ENCODE data around the gene CCDC93. TPM values are rescaled to one million over a fixed set of nuclear protein-coding genes. Genes with fewer than 3 reads are reported as not detected.

The CCDC93 gene, protein sequence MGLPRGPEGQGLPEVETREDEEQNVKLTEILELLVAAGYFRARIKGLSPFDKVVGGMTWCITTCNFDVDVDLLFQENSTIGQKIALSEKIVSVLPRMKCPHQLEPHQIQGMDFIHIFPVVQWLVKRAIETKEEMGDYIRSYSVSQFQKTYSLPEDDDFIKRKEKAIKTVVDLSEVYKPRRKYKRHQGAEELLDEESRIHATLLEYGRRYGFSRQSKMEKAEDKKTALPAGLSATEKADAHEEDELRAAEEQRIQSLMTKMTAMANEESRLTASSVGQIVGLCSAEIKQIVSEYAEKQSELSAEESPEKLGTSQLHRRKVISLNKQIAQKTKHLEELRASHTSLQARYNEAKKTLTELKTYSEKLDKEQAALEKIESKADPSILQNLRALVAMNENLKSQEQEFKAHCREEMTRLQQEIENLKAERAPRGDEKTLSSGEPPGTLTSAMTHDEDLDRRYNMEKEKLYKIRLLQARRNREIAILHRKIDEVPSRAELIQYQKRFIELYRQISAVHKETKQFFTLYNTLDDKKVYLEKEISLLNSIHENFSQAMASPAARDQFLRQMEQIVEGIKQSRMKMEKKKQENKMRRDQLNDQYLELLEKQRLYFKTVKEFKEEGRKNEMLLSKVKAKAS
- 63.4 and 67.4 TPM in 2 replicates for total RNA-seq
- long read RNA-seq, full-length matches to known transcripts = 26 of 159 reads
- long read RNA-seq, partial matches to known transcripts = 87 of 159 reads
- long read RNA-seq, other reads (novel, unspliced or antisense) = 46 of 159 reads

GRCh38 chr2:118013724-118014491, at the start of gene CCDC93:
Gene CCDC93, minus strand, starts transcription at chr2:118014070. Its CDS starts 75 bp downstream, at chr2:118013995.
- DNase-seq (ENCODE audit: low spot score, unreplicated experiment) = peak; percentile 80
- peak within 1 kb of the TSS; percentile 88 for H3K4me3 Mint-ChIP-seq (ENCODE audit: low read depth)
- no peaks in the 10 kb centered on the region for H3K36me3 Mint-ChIP-seq (ENCODE audit: insufficient read depth)
- peaks cover 10% of the 10 kb centered on the region for H3K4me1 Mint-ChIP-seq (ENCODE audit: low read depth)
- no peaks in the 10 kb centered on the region for H3K9me3 Mint-ChIP-seq (ENCODE audit: low read depth)
- TF ChIP-seq, protein P1, sequence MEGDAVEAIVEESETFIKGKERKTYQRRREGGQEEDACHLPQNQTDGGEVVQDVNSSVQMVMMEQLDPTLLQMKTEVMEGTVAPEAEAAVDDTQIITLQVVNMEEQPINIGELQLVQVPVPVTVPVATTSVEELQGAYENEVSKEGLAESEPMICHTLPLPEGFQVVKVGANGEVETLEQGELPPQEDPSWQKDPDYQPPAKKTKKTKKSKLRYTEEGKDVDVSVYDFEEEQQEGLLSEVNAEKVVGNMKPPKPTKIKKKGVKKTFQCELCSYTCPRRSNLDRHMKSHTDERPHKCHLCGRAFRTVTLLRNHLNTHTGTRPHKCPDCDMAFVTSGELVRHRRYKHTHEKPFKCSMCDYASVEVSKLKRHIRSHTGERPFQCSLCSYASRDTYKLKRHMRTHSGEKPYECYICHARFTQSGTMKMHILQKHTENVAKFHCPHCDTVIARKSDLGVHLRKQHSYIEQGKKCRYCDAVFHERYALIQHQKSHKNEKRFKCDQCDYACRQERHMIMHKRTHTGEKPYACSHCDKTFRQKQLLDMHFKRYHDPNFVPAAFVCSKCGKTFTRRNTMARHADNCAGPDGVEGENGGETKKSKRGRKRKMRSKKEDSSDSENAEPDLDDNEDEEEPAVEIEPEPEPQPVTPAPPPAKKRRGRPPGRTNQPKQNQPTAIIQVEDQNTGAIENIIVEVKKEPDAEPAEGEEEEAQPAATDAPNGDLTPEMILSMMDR (IDR thresholded peaks at IDR 0.05; ENCODE audit: unreplicated experiment) = no peak
- H3K27me3 Mint-ChIP-seq = peaks cover 37% of the 10 kb centered on the region
- H3K27ac Mint-ChIP-seq = peak within 1 kb of the TSS; percentile 91

GRCh38 chr2:118062669-118063068, 48.8 kb upstream of the CCDC93 start:
- H3K4me3 Mint-ChIP-seq (ENCODE audit: low read depth) = no peak overlapping the region
- no peaks in the 10 kb centered on the region for H3K27me3 Mint-ChIP-seq
- no peaks in the 10 kb centered on the region for H3K9me3 Mint-ChIP-seq (ENCODE audit: low read depth)
- H3K4me1 Mint-ChIP-seq (ENCODE audit: low read depth) = peaks cover 24% of the 10 kb centered on the region
- H3K27ac Mint-ChIP-seq = no peak overlapping the region
- DNase-seq (ENCODE audit: low spot score, unreplicated experiment) = no peak
- TF ChIP-seq, protein P1 (IDR thresholded peaks at IDR 0.05; ENCODE audit: unreplicated experiment) = no peak
- no peaks in the 10 kb centered on the region for H3K36me3 Mint-ChIP-seq (ENCODE audit: insufficient read depth)

DNA sequence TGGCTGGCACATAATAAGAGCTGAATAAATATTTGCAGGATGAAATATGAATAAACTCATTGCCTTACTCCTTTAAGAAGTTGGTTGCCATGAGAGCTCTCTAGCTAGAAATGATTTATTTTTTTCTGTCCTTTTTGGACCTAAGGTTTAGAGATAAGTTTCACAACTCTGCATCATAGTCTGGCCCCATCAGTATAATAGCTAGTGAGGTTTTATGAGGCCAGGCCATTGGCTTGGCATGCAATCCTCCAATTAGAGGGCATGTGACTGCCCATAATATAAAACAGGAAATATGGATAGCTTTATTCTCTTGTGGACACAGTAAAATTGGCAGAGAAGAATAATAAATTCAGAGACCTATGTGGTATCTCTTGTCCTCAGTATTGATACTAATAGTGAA, 48.2 kb upstream of the CCDC93 start:
- Mint-ChIP-seq H3K4me1 (ENCODE audit: low read depth) (peaks cover 24% of the 10 kb centered on the region), H3K27ac (no peak overlapping the region), H3K36me3 (ENCODE audit: insufficient read depth) (no peaks in the 10 kb centered on the region), H3K4me3 (ENCODE audit: low read depth) (no peak overlapping the region), H3K9me3 (ENCODE audit: low read depth) (no peaks in the 10 kb centered on the region), H3K27me3 (no peaks in the 10 kb centered on the region)
- TF ChIP-seq, protein P1 (IDR thresholded peaks at IDR 0.05; ENCODE audit: unreplicated experiment) = no peak
- DNase-seq (ENCODE audit: low spot score, unreplicated experiment) = no peak

DNA sequence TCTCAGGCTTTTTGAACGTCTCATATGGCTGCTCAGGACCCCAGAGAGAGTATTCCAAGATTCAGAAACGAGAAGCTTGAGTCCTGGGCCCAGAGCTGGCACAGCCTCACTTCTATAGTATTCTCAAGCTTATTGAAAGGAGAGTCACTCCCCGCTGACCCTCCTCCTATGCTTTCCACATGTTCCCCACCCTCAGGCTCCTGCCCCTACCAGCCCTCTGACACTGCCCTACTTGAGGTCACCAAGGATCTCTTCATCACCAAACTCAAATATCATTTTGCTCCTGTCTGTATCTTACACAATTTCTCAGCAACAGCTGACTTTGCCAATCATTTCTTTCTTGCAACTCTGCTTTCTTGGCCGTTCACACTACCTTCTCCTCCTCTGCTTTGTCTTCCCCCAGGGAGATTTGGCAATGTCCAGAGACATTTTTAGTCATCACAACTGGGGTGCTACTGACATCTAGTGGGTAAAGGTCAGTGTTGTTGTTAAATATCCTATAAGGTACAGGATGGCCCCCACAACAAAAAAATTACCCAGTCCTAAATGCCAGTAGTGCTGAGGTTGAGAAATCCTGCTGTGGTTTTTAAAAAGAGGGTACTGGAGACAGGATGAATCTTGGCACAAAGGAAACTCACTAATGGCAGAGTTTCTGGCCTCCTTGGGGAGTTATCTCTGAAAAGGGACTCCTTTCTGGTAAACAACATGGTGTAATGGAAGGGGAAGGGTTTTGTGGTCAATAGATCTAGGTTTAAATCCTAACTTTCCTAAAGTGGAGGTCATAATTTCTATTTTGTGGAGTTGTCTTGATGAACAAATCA, 47.5 kb upstream of the CCDC93 start:
- TF ChIP-seq, protein P1 (IDR thresholded peaks at IDR 0.05; ENCODE audit: unreplicated experiment) = peak; percentile 32
- DNase-seq (ENCODE audit: low spot score, unreplicated experiment) = no peak
- no peaks in the 10 kb centered on the region for H3K36me3 Mint-ChIP-seq (ENCODE audit: insufficient read depth)
- no peaks in the 10 kb centered on the region for H3K27me3 Mint-ChIP-seq
- H3K4me1 Mint-ChIP-seq (ENCODE audit: low read depth) = peaks cover 21% of the 10 kb centered on the region
- no peak overlapping the region for H3K27ac Mint-ChIP-seq
- H3K4me3 Mint-ChIP-seq (ENCODE audit: low read depth) = no peak overlapping the region
- H3K9me3 Mint-ChIP-seq (ENCODE audit: low read depth) = no peaks in the 10 kb centered on the region

Measured in progenitor cell of endocrine pancreas (in vitro differentiated cells).